Keratinocyte (primary cell): ENCODE measurements around the gene GPATCH2. TPM values are rescaled to one million over a fixed set of nuclear protein-coding genes. Genes with fewer than 3 reads are reported as not detected.

Experiments
- DNase-seq: peaks from one replicate; pipeline ENCODE4 v3.0.0-alpha.2; 2011; ENCODE audit warnings: low read depth, missing footprints, low spot score
- FAIRE-seq: peaks from 2 replicates; lab custom pipeline; 2011; peaks lifted over from hg19 to GRCh38; lab: Jason Lieb, UNC
- H2AFZ ChIP-seq: 2 replicates; pipeline ENCODE4 v1.6.0; 2012; ENCODE audit warnings: low read length, control low read depth, inconsistent platforms; ENCODE audit not compliant: control insufficient read depth
- H3K27ac ChIP-seq: 2 replicates; pipeline ENCODE4 v1.5.1; 2011; ENCODE audit warnings: low read length; ENCODE audit not compliant: control insufficient read depth, insufficient read depth
- H3K27me3 ChIP-seq: 3 replicates; pipeline ENCODE4 v1.6.0; 2011; ENCODE audit warnings: low read length; ENCODE audit not compliant: control insufficient read depth, insufficient read depth; ENCODE audit errors: extremely low read depth
- H3K36me3 ChIP-seq, 2 experiments: 2 replicates in 1 of 2; 3 replicates in 1 of 2; pipeline ENCODE4 v1.5.1; 2011; ENCODE audit warnings: low read length in 2 of 2, mild to moderate bottlenecking in 1 of 2; ENCODE audit not compliant: control insufficient read depth in 2 of 2, insufficient read depth in 2 of 2; ENCODE audit errors: extremely low read depth in 1 of 2
- H3K4me1 ChIP-seq: 3 replicates; pipeline ENCODE4 v1.5.1; 2011; ENCODE audit warnings: low read length; ENCODE audit not compliant: control insufficient read depth, insufficient read depth; ENCODE audit errors: extremely low read depth
- H3K4me2 ChIP-seq: 3 replicates; pipeline ENCODE4 v1.6.0; 2011; ENCODE audit warnings: low read depth, low read length; ENCODE audit not compliant: control insufficient read depth, insufficient read depth; ENCODE audit errors: extremely low read depth
- H3K4me3 ChIP-seq, 3 experiments: fragments of 200-600 bp in 1 of 3; sonication (generic) in 1 of 3; 2 replicates in 2 of 3; 3 replicates in 1 of 3; pipeline ENCODE4 v1.5.1; 2011 to 2016; ENCODE audit warnings: low read length in 3 of 3, mild to moderate bottlenecking in 3 of 3, control low read depth in 2 of 3, inconsistent platforms in 1 of 3, low read depth in 1 of 3, mixed read lengths in 1 of 3, mixed run types in 1 of 3, moderate library complexity in 1 of 3; ENCODE audit not compliant: control insufficient read depth in 2 of 3, insufficient read depth in 2 of 3; ENCODE audit errors: extremely low read depth in 1 of 3
- H3K79me2 ChIP-seq: 2 replicates; pipeline ENCODE4 v1.6.0; 2012; ENCODE audit warnings: low read length; ENCODE audit not compliant: control insufficient read depth, insufficient read depth
- H3K9ac ChIP-seq: 3 replicates; pipeline ENCODE4 v1.6.0; 2011; ENCODE audit warnings: low read length; ENCODE audit not compliant: control insufficient read depth, insufficient read depth; ENCODE audit errors: extremely low read depth
- H3K9me1 ChIP-seq: 3 replicates; pipeline ENCODE4 v1.6.0; 2011; ENCODE audit warnings: low read length; ENCODE audit not compliant: control insufficient read depth, insufficient read depth; ENCODE audit errors: extremely low read depth
- H3K9me3 ChIP-seq: 2 replicates; pipeline ENCODE4 v1.5.1; 2012; ENCODE audit warnings: low read depth, low read length; ENCODE audit not compliant: control insufficient read depth
- H4K20me1 ChIP-seq: 3 replicates; pipeline ENCODE4 v1.6.0; 2011; ENCODE audit warnings: low read length; ENCODE audit not compliant: control insufficient read depth, insufficient read depth; ENCODE audit errors: extremely low read depth
- CTCF ChIP-seq, 3 experiments: IDR thresholded peaks in 1 of 3; conservative IDR thresholded peaks in 1 of 3; optimal IDR thresholded peaks in 1 of 3; 2 replicates in 2 of 3; 3 replicates in 1 of 3; pipeline versions ENCODE3 to v1.5.1; 2011; ENCODE audit warnings: low read length in 3 of 3, mild to moderate bottlenecking in 3 of 3, moderate library complexity in 2 of 3, control low read depth in 1 of 3, inconsistent platforms in 1 of 3; ENCODE audit not compliant: insufficient read depth in 2 of 3; ENCODE audit errors: extremely low read depth in 1 of 3
- EZH2 ChIP-seq: IDR thresholded peaks from one replicate; pipeline ENCODE4 v1.6.1; 2012; ENCODE audit warnings: inconsistent platforms, mild to moderate bottlenecking, low read length, moderate library complexity
- dilution Hi-C: fragments of 300-500 bp; cut with MboI; formaldehyde crosslinking; loops from one replicate; pipeline ENCODE4 v1.7.0; 2020; ENCODE audit warnings: low sequenced_read_pairs; ENCODE audit not compliant: extremely low pct_ligation_motif_present
- polyA plus RNA-seq, 5 experiments: library from polyadenylated mRNA; depleted of rRNA in 3 of 5; stranded (reverse) in 3 of 5; stranded (forward) in 1 of 5; unstranded in 1 of 5; fragments of >200 nt; gene quantifications; 1 replicate in 1 of 5; 2 replicates in 3 of 5; 3 replicates in 1 of 5; pipeline versions ENCODE4 v1.2.1 to v1.2.3, GENCODE V29; 2011 to 2012; ENCODE audit warnings: missing spikeins in 2 of 5, low read depth in 1 of 5, low replicate concordance in 1 of 5

Gene GPATCH2
- polyA plus RNA-seq, 1 donor (not counting 4 experiments of a cell fraction or from before 2014, with no cell fraction given) = 15.7 TPM

- FAIRE-seq (no peak), DNase-seq (no peak)
- Histone ChIP-seq H3K4me2 (no peak overlapping the region), H4K20me1 (no peaks in the 10 kb centered on the region), H3K9me3 (no peaks in the 10 kb centered on the region), H3K36me3 (no peaks in the 10 kb centered on the region), H3K79me2 (no peaks in the 10 kb centered on the region), H3K4me3 (no peak overlapping the region), H3K4me1 (no peaks in the 10 kb centered on the region), H3K9me1 (no peaks in the 10 kb centered on the region), H3K27me3 (no peaks in the 10 kb centered on the region), H3K9ac (no peak overlapping the region), H2AFZ (no peak overlapping the region), H3K27ac (no peak overlapping the region)
- dilution Hi-C loops = no loop called here
- TF ChIP-seq CTCF (optimal IDR thresholded peaks at IDR 0.05 in 1 of 3, IDR thresholded peaks at IDR 0.05 in 1 of 3, conservative IDR thresholded peaks at IDR 0.05 in 1 of 3; ENCODE audit: extremely low read depth in 1 of 3, insufficient read depth in 2 of 3, low read length in 3 of 3) (no peak), EZH2 (no peak)
Observed at GRCh38 chr1:217379336-217379735, 251.6 kb downstream of the GPATCH2 start.

Other genes with a start within 250 kb of the GPATCH2 start
- gene SPATA17, start 254 bp upstream of the GPATCH2 start, polyA plus RNA-seq = 0.82 to 1.8 TPM (median 1.4 TPM) in 3 replicates